Measurements from ENCODE around the gene PAFAH2. TPM values are rescaled to one million over a fixed set of nuclear protein-coding genes. Genes with fewer than 3 reads are reported as not detected.
A peak's percentile ranks its signal among the peaks of the same experiment; 100 is the strongest.

PAFAH2 gene
- total RNA-seq, 1 experiment from 2014 or later: 13.0 TPM

DNA sequence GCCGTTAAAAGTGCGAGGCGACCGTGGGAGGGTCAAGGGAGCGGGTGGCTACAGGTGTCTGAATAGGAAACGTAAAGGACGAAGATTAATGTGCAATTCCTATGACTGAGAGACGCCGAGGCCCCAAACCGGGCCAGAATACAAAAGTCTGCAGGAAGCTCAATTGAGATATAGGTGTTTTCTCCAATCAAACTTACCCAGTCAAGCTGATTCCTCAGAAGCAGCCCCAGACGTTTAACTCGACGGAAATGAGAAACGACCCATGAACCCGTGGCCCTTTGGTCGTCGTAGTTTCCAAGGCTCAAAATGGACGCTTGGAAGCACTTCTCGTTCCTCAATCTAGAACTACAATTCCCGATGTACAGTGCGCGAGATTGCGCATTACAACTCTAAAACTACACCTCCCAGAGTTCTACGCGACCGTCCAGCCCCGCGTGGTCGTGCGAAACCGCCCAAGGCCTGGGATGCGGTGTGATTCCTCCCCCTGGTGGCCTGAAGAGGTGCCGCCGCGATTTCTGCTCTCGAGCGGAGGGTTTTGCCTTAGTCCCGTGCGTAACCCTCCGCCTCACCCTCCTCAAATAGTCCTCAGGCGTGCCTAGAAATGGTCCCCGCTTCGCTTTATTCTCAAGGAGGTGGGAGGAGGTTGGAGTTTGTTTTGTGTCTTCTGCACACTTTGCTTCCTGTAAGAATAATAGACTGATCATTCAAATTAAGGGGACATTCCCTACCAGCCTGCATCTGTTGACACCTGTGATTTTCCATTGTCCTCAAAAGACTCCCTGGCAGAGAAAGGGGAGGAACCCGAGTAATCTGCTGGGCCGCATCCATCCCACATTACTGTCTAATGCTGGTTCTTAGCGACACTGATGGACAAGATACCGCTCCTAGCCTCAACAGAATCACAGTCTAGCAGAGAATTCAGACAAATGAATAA lies at the start of gene PAFAH2 (continued):
- TF ChIP-seq, protein P1, sequence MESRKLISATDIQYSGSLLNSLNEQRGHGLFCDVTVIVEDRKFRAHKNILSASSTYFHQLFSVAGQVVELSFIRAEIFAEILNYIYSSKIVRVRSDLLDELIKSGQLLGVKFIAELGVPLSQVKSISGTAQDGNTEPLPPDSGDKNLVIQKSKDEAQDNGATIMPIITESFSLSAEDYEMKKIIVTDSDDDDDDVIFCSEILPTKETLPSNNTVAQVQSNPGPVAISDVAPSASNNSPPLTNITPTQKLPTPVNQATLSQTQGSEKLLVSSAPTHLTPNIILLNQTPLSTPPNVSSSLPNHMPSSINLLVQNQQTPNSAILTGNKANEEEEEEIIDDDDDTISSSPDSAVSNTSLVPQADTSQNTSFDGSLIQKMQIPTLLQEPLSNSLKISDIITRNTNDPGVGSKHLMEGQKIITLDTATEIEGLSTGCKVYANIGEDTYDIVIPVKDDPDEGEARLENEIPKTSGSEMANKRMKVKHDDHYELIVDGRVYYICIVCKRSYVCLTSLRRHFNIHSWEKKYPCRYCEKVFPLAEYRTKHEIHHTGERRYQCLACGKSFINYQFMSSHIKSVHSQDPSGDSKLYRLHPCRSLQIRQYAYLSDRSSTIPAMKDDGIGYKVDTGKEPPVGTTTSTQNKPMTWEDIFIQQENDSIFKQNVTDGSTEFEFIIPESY (IDR thresholded peaks at IDR 0.05; ENCODE audit: extremely low read depth, insufficient replicate concordance, low read length): peak; percentile 85
- no peak for TF ChIP-seq EZH2 (IDR thresholded peaks at IDR 0.05)

DNA sequence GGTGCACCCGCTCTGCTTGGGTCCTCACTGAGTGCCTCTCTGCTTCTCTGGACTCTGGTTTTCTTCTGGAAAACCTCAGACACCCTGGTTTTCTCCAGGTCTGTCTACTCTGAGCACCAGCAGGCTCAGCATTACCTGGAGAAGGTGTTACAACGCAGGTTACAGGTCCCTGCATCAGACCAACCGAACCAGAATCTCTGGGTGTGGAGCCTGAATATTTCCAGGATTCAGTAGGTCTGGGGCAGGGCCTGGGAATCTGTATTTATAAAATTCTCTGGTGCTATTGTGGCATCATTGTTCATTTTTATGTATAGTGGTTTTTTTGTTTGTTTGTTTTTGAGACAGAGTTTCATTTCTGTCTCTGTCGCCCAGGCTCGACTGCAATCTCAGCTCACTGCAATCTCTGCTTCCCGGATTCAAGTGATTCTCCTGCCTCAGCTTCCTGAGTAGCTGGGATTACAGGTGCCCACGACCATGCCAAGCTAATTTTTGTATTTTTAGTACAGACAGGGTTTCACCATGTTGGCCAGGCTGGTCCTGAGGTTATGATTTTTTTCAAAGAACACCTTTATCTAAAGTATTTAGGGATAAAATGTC lies 49.5 kb upstream of the PAFAH2 start:
- intact Hi-C loops (cut with micrococcal nuclease): no loop called here
- H3K27me3 ChIP-seq (ENCODE audit: insufficient read depth, low read length): no peaks in the 10 kb centered on the region
- H4K20me1 ChIP-seq (ENCODE audit: insufficient read depth): no peaks in the 10 kb centered on the region
- H3K27ac ChIP-seq (ENCODE audit: low read depth, low read length): no peak overlapping the region
- H3K79me2 ChIP-seq (ENCODE audit: insufficient read depth, low read length): no peaks in the 10 kb centered on the region
- H2AFZ ChIP-seq (ENCODE audit: low read depth, low read length, poor library complexity, severe bottlenecking): no peak overlapping the region
- no peaks in the 10 kb centered on the region for H3K9me2 ChIP-seq (ENCODE audit: insufficient read depth)
- DNase-seq (ENCODE audit: low read depth, low spot score): no peak
- ATAC-seq: no peak
- no peaks in the 10 kb centered on the region for H3K4me1 ChIP-seq (ENCODE audit: control insufficient read depth in 1 of 2, insufficient read depth in 2 of 2, low read length in 2 of 2)
- no peaks in the 10 kb centered on the region for H3K9me3 ChIP-seq (ENCODE audit: control insufficient read depth in 1 of 2, insufficient read depth in 1 of 2, low read depth in 1 of 2, low read length in 2 of 2)
- ChIA-PET CTCF (no interaction called here), POLR2A (no interaction called here), RAD21 (ENCODE audit: low non-redundant PET in 1 of 2, low total read pairs in 2 of 2, uncharacterized antibody in 2 of 2, unreplicated experiment in 2 of 2) (no interaction called here)
- no peak overlapping the region for H3K4me2 ChIP-seq (ENCODE audit: low read length)
- BruUV-seq (replicated peaks): no TSS peak
- H3K4me3 ChIP-seq (replicated peaks in 1 of 2; ENCODE audit: low read depth in 1 of 2, low read length in 2 of 2): no peak overlapping the region
- no peak overlapping the region for H3K9ac ChIP-seq (ENCODE audit: low read length)
- no peaks in the 10 kb centered on the region for H3K36me3 ChIP-seq (ENCODE audit: control insufficient read depth in 1 of 2, insufficient read depth in 2 of 2, low read length in 2 of 2)
- no peak for TF ChIP-seq ELF1 (IDR thresholded peaks at IDR 0.05; ENCODE audit: borderline replicate concordance, low read depth)
- TF ChIP-seq, protein P1 (IDR thresholded peaks at IDR 0.05; ENCODE audit: extremely low read depth, insufficient replicate concordance, low read length): no peak
- TF ChIP-seq, protein P2, sequence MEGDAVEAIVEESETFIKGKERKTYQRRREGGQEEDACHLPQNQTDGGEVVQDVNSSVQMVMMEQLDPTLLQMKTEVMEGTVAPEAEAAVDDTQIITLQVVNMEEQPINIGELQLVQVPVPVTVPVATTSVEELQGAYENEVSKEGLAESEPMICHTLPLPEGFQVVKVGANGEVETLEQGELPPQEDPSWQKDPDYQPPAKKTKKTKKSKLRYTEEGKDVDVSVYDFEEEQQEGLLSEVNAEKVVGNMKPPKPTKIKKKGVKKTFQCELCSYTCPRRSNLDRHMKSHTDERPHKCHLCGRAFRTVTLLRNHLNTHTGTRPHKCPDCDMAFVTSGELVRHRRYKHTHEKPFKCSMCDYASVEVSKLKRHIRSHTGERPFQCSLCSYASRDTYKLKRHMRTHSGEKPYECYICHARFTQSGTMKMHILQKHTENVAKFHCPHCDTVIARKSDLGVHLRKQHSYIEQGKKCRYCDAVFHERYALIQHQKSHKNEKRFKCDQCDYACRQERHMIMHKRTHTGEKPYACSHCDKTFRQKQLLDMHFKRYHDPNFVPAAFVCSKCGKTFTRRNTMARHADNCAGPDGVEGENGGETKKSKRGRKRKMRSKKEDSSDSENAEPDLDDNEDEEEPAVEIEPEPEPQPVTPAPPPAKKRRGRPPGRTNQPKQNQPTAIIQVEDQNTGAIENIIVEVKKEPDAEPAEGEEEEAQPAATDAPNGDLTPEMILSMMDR (IDR thresholded peaks at IDR 0.05 in 2 of 3, conservative IDR thresholded peaks at IDR 0.05 in 1 of 3; ENCODE audit: borderline replicate concordance in 1 of 3, insufficient read depth in 1 of 3, low read depth in 2 of 3, low read length in 2 of 3): no peak
- no peak for TF ChIP-seq ZNF274 (IDR thresholded peaks at IDR 0.05; ENCODE audit: low read depth, low read length)
- TF ChIP-seq POLR2A (IDR thresholded peaks at IDR 0.05; ENCODE audit: borderline replicate concordance, extremely low read depth, insufficient read depth, insufficient read length): no peak
- no peak for TF ChIP-seq CEBPB (IDR thresholded peaks at IDR 0.05; ENCODE audit: low read depth)
- no peak for TF ChIP-seq FOSL1 (IDR thresholded peaks at IDR 0.05; ENCODE audit: low read depth)
- no peak for TF ChIP-seq EZH2phosphoT487 (IDR thresholded peaks at IDR 0.05; ENCODE audit: borderline replicate concordance)
- TF ChIP-seq, protein P3, sequence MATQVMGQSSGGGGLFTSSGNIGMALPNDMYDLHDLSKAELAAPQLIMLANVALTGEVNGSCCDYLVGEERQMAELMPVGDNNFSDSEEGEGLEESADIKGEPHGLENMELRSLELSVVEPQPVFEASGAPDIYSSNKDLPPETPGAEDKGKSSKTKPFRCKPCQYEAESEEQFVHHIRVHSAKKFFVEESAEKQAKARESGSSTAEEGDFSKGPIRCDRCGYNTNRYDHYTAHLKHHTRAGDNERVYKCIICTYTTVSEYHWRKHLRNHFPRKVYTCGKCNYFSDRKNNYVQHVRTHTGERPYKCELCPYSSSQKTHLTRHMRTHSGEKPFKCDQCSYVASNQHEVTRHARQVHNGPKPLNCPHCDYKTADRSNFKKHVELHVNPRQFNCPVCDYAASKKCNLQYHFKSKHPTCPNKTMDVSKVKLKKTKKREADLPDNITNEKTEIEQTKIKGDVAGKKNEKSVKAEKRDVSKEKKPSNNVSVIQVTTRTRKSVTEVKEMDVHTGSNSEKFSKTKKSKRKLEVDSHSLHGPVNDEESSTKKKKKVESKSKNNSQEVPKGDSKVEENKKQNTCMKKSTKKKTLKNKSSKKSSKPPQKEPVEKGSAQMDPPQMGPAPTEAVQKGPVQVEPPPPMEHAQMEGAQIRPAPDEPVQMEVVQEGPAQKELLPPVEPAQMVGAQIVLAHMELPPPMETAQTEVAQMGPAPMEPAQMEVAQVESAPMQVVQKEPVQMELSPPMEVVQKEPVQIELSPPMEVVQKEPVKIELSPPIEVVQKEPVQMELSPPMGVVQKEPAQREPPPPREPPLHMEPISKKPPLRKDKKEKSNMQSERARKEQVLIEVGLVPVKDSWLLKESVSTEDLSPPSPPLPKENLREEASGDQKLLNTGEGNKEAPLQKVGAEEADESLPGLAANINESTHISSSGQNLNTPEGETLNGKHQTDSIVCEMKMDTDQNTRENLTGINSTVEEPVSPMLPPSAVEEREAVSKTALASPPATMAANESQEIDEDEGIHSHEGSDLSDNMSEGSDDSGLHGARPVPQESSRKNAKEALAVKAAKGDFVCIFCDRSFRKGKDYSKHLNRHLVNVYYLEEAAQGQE (IDR thresholded peaks at IDR 0.05; ENCODE audit: low read depth): no peak
- no peak for TF ChIP-seq TCF7L2 (IDR thresholded peaks at IDR 0.05; ENCODE audit: borderline replicate concordance, extremely low read depth, insufficient read depth, insufficient read length)
